NCI-H345 (cell line): ENCODE measurements around the gene HOXD10.
A peak's percentile ranks its signal among the peaks of the same experiment; 100 is the strongest.

Source experiments
- DNase-seq: peaks from one replicate; lab custom pipeline; 2025; lab: John Stamatoyannopoulos, UW

HOXD10 gene

DNA sequence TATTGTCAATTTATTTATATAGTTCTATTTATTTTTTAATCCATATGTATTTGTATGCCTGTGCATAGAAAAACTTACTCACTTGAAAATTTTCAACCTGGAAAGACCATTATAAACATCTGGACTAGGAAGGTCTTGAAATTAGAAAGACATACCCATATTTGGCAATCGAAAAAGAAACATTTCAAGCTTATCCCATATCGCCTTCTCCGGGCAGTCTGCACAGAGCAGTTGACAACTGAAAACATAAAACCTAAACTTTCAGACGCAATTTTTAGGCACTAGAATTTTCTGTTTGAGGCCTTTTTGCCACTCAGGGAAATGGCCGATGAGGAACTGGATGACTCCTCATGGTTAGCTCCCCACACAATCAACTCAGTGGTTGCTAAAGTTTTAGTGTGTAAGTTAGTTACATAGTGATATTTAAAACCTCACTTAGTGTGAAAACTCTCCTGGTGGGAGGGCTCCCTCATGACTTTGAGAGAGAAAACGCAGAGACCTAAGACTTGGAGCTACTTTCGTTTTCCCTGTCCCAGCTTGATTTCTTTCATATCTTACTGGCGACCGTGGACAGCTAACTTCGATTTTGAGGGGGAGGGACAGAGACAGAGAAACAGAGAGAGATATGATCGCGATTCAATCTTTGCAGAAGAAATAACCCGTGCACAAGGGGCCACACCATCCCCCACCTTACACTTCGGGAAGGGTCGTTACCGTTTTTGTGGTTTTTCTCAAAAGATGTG, 20.2 kb upstream of the HOXD10 start:
- no peak for DNase-seq

GRCh38 chr2:176096986-176097819, 19.4 kb upstream of the HOXD10 start:
- DNase-seq, result peak; percentile 86

GRCh38 chr2:176097820-176098365, 18.7 kb upstream of the HOXD10 start:
- no peak for DNase-seq

GRCh38 chr2:176098366-176099158, 18.0 kb upstream of the HOXD10 start:
- no peak for DNase-seq

GRCh38 chr2:176099159-176099727, 17.3 kb upstream of the HOXD10 start:
- no peak for DNase-seq

DNA sequence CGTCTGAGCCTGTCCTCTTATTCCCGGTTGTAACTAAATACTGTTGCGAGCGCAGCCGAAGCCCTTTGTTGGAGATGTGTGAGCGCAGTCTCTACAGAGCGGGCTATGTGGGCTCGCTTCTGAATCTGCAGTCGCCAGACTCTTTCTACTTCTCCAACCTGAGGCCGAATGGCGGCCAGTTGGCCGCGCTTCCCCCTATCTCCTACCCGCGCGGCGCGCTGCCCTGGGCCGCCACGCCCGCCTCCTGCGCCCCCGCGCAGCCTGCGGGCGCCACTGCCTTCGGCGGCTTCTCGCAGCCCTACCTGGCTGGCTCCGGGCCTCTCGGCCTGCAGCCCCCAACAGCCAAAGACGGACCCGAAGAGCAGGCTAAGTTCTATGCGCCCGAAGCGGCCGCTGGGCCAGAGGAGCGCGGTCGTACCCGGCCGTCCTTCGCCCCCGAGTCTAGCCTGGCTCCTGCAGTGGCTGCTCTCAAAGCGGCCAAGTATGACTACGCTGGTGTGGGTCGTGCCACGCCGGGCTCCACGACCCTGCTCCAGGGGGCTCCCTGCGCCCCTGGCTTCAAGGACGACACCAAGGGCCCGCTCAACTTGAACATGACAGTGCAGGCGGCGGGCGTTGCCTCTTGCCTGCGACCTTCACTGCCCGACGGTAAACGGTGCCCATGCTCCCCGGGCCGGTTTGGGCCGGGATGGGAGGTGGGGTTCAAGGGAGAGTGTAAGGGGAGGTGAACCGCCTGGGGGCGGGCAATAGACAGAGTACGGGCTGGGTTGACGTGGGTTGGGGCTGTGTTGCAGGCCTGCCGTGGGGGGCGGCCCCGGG, 16.6 kb upstream of the HOXD10 start, which contains the start of gene HOXD12:
Gene HOXD12, plus strand, starts transcription at position 68 of the 819 bp plus-strand sequence. Its CDS starts 7 bp downstream, at position 75.
- no peak for DNase-seq

GRCh38 chr2:176100547-176101140, 15.9 kb upstream of the HOXD10 start:
- no peak for DNase-seq

- no peak for DNase-seq
Observed at GRCh38 chr2:176101216-176101830, 15.3 kb upstream of the HOXD10 start.

DNA sequence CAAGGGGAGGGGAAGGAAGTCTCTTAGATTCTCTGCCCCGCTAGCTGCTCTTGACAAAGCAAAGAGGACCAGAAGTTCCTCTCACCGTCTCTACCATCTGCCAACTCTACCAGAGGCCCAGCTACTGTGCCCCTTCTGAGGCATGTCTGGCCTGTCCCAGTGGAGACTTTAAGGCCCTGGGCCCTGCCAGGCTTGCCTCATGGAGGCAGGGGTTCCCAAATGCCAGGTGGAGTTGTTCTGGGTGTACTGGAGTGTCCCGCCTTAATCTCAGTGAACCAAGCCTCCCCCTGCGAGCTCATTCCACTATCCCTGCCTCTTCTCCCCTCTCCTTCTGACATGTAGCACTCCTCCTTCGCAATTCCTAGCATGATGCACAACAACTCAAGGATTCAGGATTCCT, 14.7 kb upstream of the HOXD10 start:
- no peak for DNase-seq

- no peak for DNase-seq
Observed at GRCh38 chr2:176102309-176102866, 14.2 kb upstream of the HOXD10 start.

DNA sequence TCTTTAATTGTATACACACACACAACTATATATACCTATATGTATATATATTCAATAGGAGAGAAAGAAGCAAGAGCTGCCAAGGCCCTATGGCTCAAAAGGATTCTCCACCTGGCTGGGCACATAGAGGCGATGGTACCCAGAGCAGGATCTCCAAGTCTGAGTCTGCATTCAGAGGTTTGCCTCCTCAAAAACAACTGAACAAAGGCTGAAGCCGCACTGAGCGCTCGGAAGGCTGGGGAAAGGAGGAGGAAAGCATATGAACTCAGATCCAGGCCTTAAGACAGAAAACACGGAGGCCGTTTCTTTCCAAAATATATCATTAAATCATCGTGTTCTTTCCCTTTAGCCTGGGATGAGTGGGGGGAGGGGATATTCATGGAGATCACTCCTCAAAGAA, 13.4 kb upstream of the HOXD10 start:
- DNase-seq, result no peak

DNA sequence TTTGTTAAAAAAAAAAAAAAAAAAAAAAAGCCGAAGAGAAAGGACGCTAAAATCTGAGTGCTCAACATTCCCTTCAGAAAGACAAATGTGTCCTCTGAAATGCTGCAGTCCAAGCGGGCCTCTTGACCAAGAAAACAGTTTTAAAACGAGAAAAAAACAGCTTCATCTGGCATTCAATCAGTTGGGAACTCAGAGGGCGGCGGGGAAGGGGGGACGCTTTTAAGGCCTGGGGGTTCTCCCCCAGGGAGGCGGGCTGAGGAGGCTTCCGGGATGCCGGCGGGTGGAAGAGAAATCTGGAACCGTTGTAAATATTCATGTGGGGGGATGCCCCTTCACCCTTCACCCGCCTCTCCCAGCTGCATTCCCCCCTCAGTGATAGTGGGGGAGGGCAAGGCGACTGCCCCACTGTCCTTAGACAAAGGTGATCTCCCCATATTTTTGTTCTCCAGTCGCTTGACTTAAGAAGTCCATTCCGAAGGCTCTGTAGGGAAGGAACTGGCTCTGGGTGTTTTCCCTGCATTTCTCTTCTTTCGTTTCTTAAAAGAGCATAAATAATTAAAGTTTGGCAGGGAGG, 12.7 kb upstream of the HOXD10 start:
- DNase-seq, result no peak

DNA sequence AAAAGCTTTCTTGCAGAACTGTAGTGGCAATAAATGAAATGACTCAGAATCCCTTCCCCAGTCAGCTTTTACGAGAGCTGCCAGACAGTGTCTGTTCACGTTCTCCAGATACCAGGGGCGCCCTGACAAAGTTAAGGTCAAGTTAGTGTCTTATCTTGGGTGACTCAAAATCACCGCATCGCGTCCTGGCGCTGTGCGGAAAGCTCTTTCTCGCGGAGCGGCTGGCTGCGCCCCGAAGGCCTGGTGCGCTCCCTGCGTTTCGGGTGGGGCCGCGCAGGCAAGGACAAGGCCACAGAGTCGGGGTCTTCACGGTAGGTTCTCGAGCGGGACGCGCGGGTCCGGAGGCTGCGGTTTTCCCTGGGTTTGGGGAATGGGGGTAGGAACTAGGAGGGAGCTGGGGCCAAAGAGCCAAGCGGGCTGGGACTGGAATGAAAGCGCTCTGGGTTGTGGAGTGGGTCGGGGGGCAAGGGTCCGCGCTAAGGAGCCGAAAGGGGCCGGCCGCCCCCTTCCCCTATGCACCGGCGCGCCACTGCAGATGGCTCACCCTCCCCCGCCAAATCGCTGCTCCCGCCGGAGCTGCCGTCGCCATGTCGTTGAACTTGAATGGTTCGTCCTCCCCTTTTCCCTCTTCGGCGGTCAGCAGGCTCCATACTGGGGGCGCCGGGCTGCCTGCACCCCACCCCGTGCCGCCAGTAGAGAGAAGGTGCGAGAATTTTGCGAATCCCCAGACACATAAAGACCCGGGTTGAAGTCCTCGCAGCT, 12.1 kb upstream of the HOXD10 start:
- DNase-seq, result no peak

- DNase-seq, result no peak
Observed at GRCh38 chr2:176105078-176105729, 11.4 kb upstream of the HOXD10 start.

DNA sequence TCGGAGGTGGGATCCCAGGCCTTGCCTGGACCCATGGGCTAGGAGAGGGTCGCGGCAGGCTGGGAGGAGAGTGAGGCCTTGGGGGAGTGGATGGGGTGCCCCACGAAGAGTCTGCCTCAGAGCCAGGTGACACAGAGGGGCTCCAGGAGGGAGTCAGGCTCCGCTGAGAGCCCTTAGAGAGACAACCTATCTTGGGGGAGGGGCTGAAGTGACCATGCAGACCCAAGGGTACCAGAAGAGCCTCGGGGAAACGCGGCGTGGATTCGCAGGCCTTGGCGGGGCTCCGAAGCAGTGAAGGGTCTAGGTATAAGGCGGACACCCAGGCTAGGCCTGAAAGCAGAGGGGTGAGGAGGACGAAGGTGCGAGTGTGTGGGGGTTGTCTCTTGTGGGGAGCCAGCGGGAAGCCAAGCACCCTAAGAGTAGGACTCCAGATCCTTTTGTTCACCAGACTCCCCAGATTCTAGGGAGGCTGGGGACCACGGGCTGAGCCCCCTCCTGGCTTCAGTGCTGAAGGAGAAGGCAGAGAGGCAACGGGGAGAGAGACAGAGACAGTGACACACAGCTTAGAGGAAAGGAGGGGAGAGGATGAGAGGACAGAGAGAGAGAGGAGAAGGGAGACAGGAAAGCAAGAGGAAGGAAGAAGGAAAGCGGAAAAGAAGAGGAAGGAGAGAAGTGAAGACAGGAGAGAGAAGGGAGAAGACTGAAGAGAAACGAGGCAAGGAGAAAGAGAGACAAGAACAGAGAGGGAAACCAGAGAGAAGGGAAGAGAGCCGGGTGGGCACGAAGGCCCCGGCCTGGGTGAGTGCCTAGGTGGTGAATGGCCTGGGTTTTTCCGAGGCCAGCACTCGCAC, 10.6 kb upstream of the HOXD10 start:
- DNase-seq, result no peak

DNA sequence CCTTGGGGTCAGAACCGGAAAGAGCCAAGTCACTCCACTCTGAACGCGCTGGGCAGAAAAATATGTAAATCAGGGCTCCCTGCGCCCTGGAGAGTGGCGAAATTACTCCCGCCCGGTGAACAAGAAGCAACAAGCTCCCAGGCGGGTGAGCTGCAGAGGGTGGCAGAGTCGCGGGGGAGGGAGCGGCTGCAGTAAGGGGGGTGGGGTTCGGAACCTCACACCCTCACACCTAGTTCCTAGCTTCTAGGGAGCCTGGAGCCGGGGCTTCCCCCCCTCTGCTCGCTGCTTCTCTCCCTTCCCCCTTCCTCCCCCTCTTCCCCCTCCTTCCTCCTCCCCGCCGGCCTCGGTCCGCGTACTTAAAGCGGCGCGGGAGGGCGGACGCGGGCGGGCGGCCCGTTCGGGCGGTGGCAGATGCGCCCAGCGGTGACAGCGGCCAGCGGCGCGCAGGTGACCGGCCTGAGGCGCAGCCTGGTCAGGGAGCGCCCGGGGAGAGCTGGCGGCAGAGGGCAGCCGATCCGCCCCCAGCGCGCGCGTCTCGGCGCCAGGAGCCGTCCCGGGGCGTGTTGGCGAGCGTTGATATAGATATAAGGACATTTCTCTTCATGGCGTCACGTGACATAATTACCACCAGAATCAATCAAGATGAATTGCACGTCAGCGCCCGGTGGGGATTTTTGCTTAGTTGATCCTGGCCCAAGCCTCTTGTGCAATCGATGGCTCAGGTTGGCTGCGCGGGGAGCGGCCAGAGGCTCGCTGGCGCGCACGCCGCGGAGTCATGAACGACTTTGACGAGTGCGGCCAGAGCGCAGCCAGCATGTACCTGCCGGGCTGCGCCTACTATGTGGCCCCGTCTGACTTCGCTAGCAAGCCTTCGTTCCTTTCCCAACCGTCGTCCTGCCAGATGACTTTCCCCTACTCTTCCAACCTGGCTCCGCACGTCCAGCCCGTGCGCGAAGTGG, 9.7 kb upstream of the HOXD10 start, which contains the start of gene HOXD11:
Gene HOXD11, plus strand, starts transcription at position 700 of the 959 bp plus-strand sequence. Its CDS starts 76 bp downstream, at position 776.
- peak; percentile 70 for DNase-seq
